HEK293 (cell line): Measurements from ENCODE around the gene SPDL1.

Experiments
- CTCF ChIP-seq: fragments of 450-650 bp; formaldehyde crosslinking; IDR thresholded peaks from 2 replicates; pipeline ENCODE4 v1.5.1; 2016; ENCODE audit warnings: missing biosample characterization, missing genetic modification characterization
- ELK4 ChIP-seq: IDR thresholded peaks from 2 replicates; pipeline ENCODE4 v1.6.1; 2011; ENCODE audit warnings: mild to moderate bottlenecking, low read depth, low read length, borderline replicate concordance
- SP2 ChIP-seq: fragments of 450-650 bp; formaldehyde crosslinking; IDR thresholded peaks from 2 replicates; pipeline ENCODE4 v1.5.1; 2016; ENCODE audit warnings: missing biosample characterization, missing genetic modification characterization
- ZNF16 ChIP-seq: fragments of 450-650 bp; formaldehyde crosslinking; IDR thresholded peaks from 2 replicates; pipeline ENCODE4 v1.5.1; 2016; ENCODE audit warnings: low read depth, missing biosample characterization, missing genetic modification characterization
- ZNF174 ChIP-seq: fragments of 450-650 bp; formaldehyde crosslinking; IDR thresholded peaks from 2 replicates; pipeline ENCODE4 v1.5.0; 2017; ENCODE audit warnings: missing biosample characterization, mild to moderate bottlenecking, missing genetic modification characterization
- ZNF274 ChIP-seq, 2 experiments: fragments of 200-500 bp in 1 of 2; fragments of 450-650 bp in 1 of 2; sonication (Bioruptor generic) in 1 of 2; formaldehyde crosslinking in 1 of 2; IDR thresholded peaks; 2 replicates each; pipeline versions ENCODE4 v1.5.1 to v1.6.1; 2014 to 2016; ENCODE audit warnings: borderline replicate concordance in 1 of 2, inconsistent platforms in 1 of 2, low read length in 1 of 2, missing biosample characterization in 1 of 2, missing genetic modification characterization in 1 of 2
- ZNF292 ChIP-seq: fragments of 450-650 bp; formaldehyde crosslinking; IDR thresholded peaks from 2 replicates; pipeline ENCODE4 v1.5.1; 2016; ENCODE audit warnings: low read depth, missing biosample characterization, missing genetic modification characterization, borderline replicate concordance
- ZNF449 ChIP-seq: fragments of 450-650 bp; formaldehyde crosslinking; IDR thresholded peaks from 2 replicates; pipeline ENCODE4 v1.5.1; 2017; ENCODE audit warnings: missing biosample characterization, mild to moderate bottlenecking, missing genetic modification characterization, moderate library complexity
- ZNF521 ChIP-seq: fragments of 450-650 bp; formaldehyde crosslinking; IDR thresholded peaks from 2 replicates; pipeline ENCODE4 v1.5.1; 2017; ENCODE audit warnings: missing biosample characterization, mild to moderate bottlenecking, missing genetic modification characterization
- ZNF558 ChIP-seq: fragments of 450-650 bp; formaldehyde crosslinking; IDR thresholded peaks from 2 replicates; pipeline ENCODE4 v1.5.1; 2016; ENCODE audit warnings: missing biosample characterization, missing genetic modification characterization
- ZNF624 ChIP-seq: fragments of 450-650 bp; formaldehyde crosslinking; IDR thresholded peaks from 2 replicates; pipeline ENCODE4 v1.5.1; 2017; ENCODE audit warnings: missing biosample characterization, missing genetic modification characterization
- ZNF660 ChIP-seq: fragments of 450-650 bp; IDR thresholded peaks from 2 replicates; pipeline ENCODE4 v1.5.1; 2018; ENCODE audit warnings: missing biosample characterization, mild to moderate bottlenecking, missing genetic modification characterization
- ZNF701 ChIP-seq: fragments of 450-650 bp; formaldehyde crosslinking; IDR thresholded peaks from 2 replicates; pipeline ENCODE4 v1.5.1; 2016; ENCODE audit warnings: missing biosample characterization, missing genetic modification characterization
- ZNF830 ChIP-seq: fragments of 450-650 bp; IDR thresholded peaks from 2 replicates; pipeline ENCODE4 v1.5.0; 2018; ENCODE audit warnings: missing biosample characterization, missing genetic modification characterization, low read depth, mild to moderate bottlenecking, moderate library complexity

GRCh38 chr5:169574134-169574646 lies 9.4 kb upstream of the SPDL1 start:
- TF ChIP-seq ZNF174 (tag by site-specific recombination), result no peak
- TF ChIP-seq CTCF (tag by site-specific recombination), result no peak
- TF ChIP-seq ZNF624 (tag by site-specific recombination), result no peak
- no peak for TF ChIP-seq ZNF521 (tag by site-specific recombination)
- no peak for TF ChIP-seq ZNF660
- TF ChIP-seq ZNF292 (tag by site-specific recombination), result no peak
- TF ChIP-seq ZNF449 (tag by site-specific recombination), result no peak
- no peak for TF ChIP-seq ZNF701 (tag by site-specific recombination)
- no peak for TF ChIP-seq ZNF558 (tag by site-specific recombination)
- no peak for TF ChIP-seq ELK4
- TF ChIP-seq SP2, result no peak
- no peak for TF ChIP-seq ZNF16
- TF ChIP-seq ZNF830 (tag by site-specific recombination), result no peak
- no peak for TF ChIP-seq ZNF274 (IDR thresholded peaks at IDR 0.05; ENCODE audit: low read length)
- TF ChIP-seq ZNF274 (tag by site-specific recombination; IDR thresholded peaks at IDR 0.05; ENCODE audit: borderline replicate concordance), result no peak
